GDM1 (cell line): ENCODE results near the gene PDAP1.
"Not testable (repeated sequence)": the region's sequence is repeated elsewhere in the genome, so short reads cannot be mapped to it uniquely, and the experiment has no call there.

Experiments used
- DNase-seq: peaks from one replicate; lab custom pipeline; 2025; lab: John Stamatoyannopoulos, UW

PDAP1 gene, protein sequence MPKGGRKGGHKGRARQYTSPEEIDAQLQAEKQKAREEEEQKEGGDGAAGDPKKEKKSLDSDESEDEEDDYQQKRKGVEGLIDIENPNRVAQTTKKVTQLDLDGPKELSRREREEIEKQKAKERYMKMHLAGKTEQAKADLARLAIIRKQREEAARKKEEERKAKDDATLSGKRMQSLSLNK

DNA sequence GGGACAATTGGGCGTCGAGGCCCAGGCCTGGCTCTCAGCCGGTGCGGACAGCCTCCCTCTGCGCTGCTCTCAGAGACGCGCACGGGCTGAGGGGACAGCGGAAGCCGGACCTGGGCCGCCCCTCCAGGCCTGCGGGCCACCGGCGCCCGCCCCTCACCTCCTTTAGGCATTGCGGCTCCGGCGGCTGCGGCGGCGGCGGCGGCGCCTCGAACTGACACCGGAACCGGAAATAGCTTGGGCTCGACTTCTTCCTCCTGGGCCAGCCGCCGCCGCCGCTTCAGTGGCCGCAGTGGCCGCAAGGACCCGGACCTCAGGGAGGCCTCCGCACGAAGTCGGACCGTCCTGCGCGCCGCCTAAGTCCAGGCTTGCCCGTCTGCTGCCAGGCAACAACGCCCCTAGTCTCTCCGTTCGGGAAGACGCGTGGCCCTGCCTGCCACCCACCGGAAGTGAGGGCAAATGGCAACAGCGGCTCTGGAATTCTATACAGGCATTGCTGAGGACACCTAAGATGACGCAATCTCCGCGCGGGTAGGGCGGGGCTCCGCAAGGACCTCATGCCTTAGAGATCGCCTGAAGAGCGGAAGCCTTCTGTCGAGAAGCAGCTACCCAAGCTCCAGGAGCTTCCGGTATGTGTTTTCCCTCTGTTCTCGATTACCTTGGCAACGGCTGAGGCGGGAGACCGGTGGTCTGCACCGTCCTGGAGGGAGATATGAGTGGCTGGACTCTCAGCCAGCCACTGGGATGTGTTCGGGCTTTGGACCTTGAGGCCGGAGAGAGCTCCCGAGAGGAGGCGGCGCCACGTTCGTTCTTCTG is at the start of gene PDAP1, which contains the start of gene BUD31:
TSS of gene PDAP1 (minus strand) at position 219 of the 813 bp plus-strand sequence. CDS start at position 170, 49 bp downstream.
TSS of gene BUD31 (plus strand) at position 591 of the 813 bp plus-strand sequence. CDS start 2,124 bp downstream, outside the sequence.
- peak; percentile 93 for DNase-seq

- no peak for DNase-seq
Observed at GRCh38 chr7:99457650-99458493, 49.5 kb upstream of the PDAP1 start.

- no peak for DNase-seq
Observed at GRCh38 chr7:99457050-99457649, 48.8 kb upstream of the PDAP1 start.

DNA sequence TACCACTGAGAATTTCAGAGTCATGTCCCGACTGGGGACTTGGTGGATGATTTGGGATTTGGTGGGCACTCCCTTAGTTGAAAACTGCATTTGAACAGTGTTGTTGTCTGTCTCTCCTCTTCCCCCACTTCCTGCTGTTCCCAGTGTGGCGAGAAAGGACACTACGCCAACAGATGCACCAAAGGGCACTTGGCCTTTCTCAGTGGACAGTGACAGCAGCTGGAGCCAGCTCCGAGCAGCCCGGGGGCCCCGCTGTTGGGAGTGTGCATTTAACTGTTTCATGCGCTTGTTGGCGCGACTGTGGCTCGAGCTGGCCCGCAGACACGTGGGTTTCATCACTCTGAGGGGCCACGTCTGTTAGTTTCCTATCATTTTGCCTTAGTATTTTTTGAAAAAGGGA is 47.9 kb upstream of the PDAP1 start:
- no peak for DNase-seq

- no peak for DNase-seq
Observed at GRCh38 chr7:99455874-99456273, 47.5 kb upstream of the PDAP1 start.

- DNase-seq, result no peak
Observed at GRCh38 chr7:99453105-99453504, 44.7 kb upstream of the PDAP1 start.

- no peak for DNase-seq
Observed at GRCh38 chr7:99452541-99452940, 44.1 kb upstream of the PDAP1 start.

GRCh38 chr7:99451936-99452335 is 43.5 kb upstream of the PDAP1 start:
- no peak for DNase-seq

GRCh38 chr7:99449326-99449725 is 40.9 kb upstream of the PDAP1 start:
- DNase-seq, result no peak

- no peak for DNase-seq
Observed at GRCh38 chr7:99448855-99449254, 40.5 kb upstream of the PDAP1 start.

- no peak for DNase-seq
Observed at GRCh38 chr7:99447943-99448342, 39.5 kb upstream of the PDAP1 start.

DNA sequence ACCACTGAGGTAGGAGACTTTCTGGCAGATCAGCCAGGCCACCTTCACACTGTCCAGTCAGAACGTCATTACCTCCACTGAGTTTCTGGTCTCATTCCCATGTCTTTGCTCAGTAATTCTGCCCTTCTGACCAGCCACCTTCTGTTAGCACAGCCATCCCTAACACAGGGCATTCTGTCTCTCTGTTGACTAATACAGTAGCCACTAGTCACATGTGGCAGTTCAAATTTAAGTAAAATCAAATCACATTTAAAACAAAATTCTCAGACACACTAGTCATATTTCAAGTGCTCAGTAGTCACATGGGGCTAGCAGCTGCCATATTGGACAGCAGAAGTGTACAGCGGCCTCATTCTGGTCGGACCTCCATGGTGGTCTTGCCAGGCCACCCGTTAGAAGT is 37.7 kb upstream of the PDAP1 start:
- DNase-seq, result no peak

DNA sequence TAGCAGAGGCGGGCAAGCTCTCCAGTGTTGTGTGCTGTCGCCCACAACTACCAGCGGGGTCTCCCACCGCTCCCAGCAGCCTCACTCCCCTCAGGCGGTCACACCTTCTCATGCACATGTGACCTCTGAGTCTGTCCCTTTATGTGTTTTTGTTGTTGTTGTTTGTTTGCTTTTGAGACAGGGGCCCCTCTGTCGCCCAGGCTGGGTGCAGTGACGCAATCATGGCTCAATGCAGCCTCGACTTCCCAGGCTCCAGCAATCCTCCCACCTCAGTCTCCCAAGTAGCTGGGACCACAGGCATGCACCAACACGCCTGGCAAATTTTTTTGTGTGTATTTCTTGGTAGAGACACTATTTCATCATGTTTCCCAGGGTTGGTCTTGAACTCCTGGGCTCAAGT is 31.8 kb upstream of the PDAP1 start:
- DNase-seq, result no peak

- DNase-seq, result peak; percentile 92
Observed at GRCh38 chr7:99438573-99439480, 30.4 kb upstream of the PDAP1 start, which contains the start of the genes CPSF4 and PTCD1. Gene CPSF4 (plus strand): TSS chr7:99438943. CDS start chr7:99439083, 140 bp downstream. Gene PTCD1 (minus strand): TSS chr7:99438798. CDS start chr7:99435242, 3,556 bp downstream.

- no peak for DNase-seq
Observed at GRCh38 chr7:99437946-99438572, 29.7 kb upstream of the PDAP1 start.

GRCh38 chr7:99433158-99433557 is 24.8 kb upstream of the PDAP1 start:
- DNase-seq, result no peak

DNA sequence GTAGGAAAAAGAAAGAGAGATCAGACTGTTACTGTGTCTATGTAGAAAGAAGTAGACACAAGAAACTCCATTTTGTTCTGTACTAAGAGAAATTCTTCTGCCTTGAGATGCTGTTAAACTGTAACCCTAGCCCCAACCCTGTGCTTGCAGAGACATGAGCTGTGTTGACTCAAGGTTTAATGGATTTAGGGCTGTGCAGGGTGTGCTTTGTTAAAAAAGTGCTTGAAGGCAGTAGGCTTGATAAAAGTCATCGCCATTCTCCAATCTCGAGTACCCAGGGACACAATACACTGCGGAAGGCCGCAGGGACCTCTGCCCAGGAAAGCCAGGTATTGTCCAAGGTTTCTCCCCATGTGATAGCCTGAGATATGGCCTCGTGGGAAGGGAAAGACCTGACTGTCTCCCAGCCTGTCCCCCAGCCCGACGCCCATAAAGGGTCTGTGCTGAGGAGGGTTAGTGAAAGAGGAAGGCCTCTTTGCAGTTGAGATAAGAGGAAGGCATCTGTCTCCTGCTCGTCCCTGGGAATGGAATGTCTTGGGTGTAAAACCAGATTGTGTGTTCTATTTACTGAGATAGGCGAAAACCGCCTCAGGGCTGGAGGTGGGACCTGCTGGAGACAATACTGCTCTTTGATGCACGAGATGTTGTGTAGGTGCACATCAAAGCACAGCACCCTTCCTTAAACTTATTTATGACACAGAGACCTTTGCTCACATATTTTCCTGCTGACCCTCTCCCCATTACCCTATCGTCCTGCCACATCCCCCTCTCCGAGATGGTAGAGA is 23.6 kb upstream of the PDAP1 start:
- not testable (repeated sequence) for DNase-seq

- DNase-seq, result no peak
Observed at GRCh38 chr7:99429756-99430155, 21.4 kb upstream of the PDAP1 start.

DNA sequence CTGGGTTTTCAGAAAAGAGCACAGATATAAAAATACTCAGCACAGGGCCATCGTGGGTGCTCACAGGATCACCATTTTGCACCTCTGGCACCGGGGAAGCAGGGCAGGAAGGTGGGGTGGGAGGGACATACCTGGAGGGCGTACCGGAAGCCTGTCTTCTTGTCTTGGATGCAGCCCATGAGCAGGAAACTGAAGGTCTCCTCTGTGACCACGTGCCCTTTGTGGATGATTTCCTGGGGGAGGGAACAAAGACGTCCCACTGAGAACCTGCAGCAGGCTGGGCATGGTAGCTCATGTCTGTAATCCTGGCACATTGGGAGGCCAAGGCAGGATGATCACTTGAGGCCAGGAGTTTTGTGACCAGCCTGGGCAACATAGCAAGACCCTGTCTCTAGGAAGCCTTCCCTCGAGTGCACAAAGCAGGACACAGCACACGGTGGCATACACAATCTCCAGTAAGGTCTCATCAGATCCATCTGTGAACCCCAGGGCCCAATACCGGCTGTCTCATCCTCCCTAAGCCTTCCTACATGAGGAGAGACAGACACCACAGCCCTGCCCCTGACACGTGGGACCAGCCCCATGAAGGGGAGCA is 20.7 kb upstream of the PDAP1 start:
- no peak for DNase-seq
